ENCODE data around the gene OLFM1. TPM values are rescaled to one million over a fixed set of nuclear protein-coding genes. Genes with fewer than 3 reads are reported as not detected.

Gene OLFM1
- total and polyA plus RNA-seq, 4 donors: 7.6 to 24.8 (median 15.8) TPM

- no peak overlapping the region for H3K27ac ChIP-seq (ENCODE audit: low read depth in 1 of 2, low read length in 1 of 2)
- H3K9ac ChIP-seq (ENCODE audit: insufficient read depth in 1 of 2, low read length in 2 of 2): no peak overlapping the region
- 79 to 82% methylated on average over 11 of the region's 11 CpGs for WGBS, 2 donors
- H3K4me1 ChIP-seq (ENCODE audit: control insufficient read depth in 5 of 5, insufficient read depth in 5 of 5, low read length in 5 of 5): no peaks in the 10 kb centered on the region
- no peak overlapping the region for H3K4me3 ChIP-seq
- no peak for DNase-seq
- H3K27me3 ChIP-seq (ENCODE audit: control insufficient read depth in 3 of 3, insufficient read depth in 3 of 3, low read length in 2 of 3): peaks cover 0 to 4% (median 2%) of the 10 kb centered on the region in 3 donors
- no peak for ATAC-seq (ENCODE audit: insufficient read depth, low FRiP score)
- no peak for TF ChIP-seq CTCF (IDR thresholded peaks at IDR 0.05; ENCODE audit: control extremely low read depth, extremely low read depth)
- H3K36me3 ChIP-seq (ENCODE audit: control insufficient read depth in 4 of 4, insufficient read depth in 4 of 4, low read length in 4 of 4): no peaks in the 10 kb centered on the region
- no peaks in the 10 kb centered on the region for H3K9me3 ChIP-seq (ENCODE audit: control insufficient read depth in 4 of 4, insufficient read depth in 3 of 4, low read length in 3 of 4)
These were observed 44.1 kb upstream of the OLFM1 start for GRCh38 chr9:135043345-135043744.

DNA sequence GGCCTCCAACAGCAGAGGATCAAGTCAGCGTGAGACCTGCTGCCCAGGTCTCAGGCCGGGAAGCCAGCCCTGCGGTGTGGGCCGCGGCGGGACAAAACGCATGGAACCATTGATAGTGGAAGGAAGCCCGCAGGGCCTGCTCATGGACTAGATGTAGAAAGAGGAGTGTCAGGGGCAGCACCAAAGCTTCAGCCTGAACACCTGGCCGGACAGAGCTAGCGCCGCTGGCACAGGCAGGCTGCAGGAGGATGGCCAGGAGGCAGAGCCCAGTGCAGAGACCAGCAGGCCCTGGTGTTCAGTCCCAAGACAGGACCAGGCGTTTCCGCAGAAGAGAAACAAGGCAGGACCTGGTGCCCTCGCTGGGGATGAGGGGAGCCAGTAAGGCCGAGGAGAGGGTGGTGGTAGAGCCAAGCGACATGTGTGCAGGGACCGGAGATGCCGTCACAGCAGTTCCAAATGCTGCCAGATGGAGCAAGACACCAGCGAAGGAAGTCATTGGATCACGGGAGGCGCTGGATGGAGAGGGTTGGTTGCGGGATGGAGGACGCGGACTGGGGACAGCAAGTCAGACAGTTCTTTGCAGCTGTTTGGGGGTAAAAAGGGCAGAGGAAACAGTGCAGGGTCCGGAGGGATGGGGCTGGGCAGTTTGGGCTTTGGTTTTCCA, 42.1 kb upstream of the OLFM1 start:
- peaks cover 0 to 2% (median 0%) of the 10 kb centered on the region in 5 donors for H3K4me1 ChIP-seq (ENCODE audit: control insufficient read depth in 5 of 5, insufficient read depth in 5 of 5, low read length in 5 of 5)
- peaks cover 0 to 4% (median 3%) of the 10 kb centered on the region in 3 donors for H3K27me3 ChIP-seq (ENCODE audit: control insufficient read depth in 3 of 3, insufficient read depth in 3 of 3, low read length in 2 of 3)
- ATAC-seq (ENCODE audit: insufficient read depth, low FRiP score): no peak
- no peak overlapping the region for H3K4me3 ChIP-seq
- no peak for DNase-seq
- 87% methylated on average over 24 to 25 of the region's 25 CpGs for WGBS, 2 donors
- H3K27ac ChIP-seq (ENCODE audit: low read depth in 1 of 2, low read length in 1 of 2): no peak overlapping the region
- TF ChIP-seq CTCF (IDR thresholded peaks at IDR 0.05; ENCODE audit: control extremely low read depth, extremely low read depth): no peak
- no peak overlapping the region for H3K9ac ChIP-seq (ENCODE audit: insufficient read depth in 1 of 2, low read length in 2 of 2)
- no peaks in the 10 kb centered on the region for H3K36me3 ChIP-seq (ENCODE audit: control insufficient read depth in 4 of 4, insufficient read depth in 4 of 4, low read length in 4 of 4)
- H3K9me3 ChIP-seq (ENCODE audit: control insufficient read depth in 4 of 4, insufficient read depth in 3 of 4, low read length in 3 of 4): no peaks in the 10 kb centered on the region

DNA sequence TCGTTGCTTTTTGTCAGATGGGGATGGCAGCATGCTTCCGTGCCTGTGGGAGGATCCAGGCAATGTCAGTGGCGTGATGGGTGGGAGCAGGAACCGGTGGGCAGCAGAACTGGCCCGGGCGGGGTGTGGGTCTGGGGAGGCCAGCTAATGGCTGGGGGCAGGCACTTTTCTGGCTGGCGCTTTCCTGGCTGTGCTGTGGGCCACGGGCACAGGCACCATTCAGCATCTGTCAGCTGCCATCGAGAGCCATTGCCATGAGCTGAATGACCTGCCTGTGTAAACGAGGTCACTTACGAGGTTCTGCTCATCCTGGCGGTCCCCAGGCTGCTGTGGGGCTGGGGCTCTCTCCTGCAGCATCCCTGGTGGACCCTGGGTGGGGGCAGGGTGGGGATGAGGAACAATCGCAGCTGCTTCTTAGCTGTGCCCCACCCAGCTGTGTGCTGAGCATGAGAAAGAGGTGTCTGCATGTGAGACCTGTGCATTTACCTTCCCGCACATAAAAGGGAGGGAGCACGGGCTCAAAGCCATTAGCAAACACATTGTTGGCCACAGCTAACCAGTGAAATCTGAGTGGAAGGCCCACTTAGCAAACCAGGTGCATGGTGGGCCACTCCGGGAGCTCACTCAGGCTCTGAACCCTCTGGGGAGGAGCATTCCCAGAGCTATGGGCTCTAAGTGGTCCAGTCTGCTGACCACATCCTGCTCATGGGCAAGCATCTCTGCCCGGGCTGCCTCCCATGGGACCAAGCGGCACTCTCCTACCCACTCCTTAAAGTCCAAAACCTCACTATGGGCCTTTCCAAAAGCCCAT, 41.3 kb upstream of the OLFM1 start:
- Histone ChIP-seq H3K9ac (ENCODE audit: insufficient read depth in 1 of 2, low read length in 2 of 2) (no peak overlapping the region), H3K4me1 (ENCODE audit: control insufficient read depth in 5 of 5, insufficient read depth in 5 of 5, low read length in 5 of 5) (peaks cover 0 to 2% (median 0%) of the 10 kb centered on the region in 5 donors), H3K36me3 (ENCODE audit: control insufficient read depth in 4 of 4, insufficient read depth in 4 of 4, low read length in 4 of 4) (no peaks in the 10 kb centered on the region), H3K27ac (ENCODE audit: low read depth in 1 of 2, low read length in 1 of 2) (no peak overlapping the region), H3K27me3 (ENCODE audit: control insufficient read depth in 3 of 3, insufficient read depth in 3 of 3, low read length in 2 of 3) (peaks cover 0 to 3% (median 2%) of the 10 kb centered on the region in 3 donors), H3K9me3 (ENCODE audit: control insufficient read depth in 4 of 4, insufficient read depth in 3 of 4, low read length in 3 of 4) (no peaks in the 10 kb centered on the region), H3K4me3 (no peak overlapping the region)
- TF ChIP-seq CTCF (IDR thresholded peaks at IDR 0.05; ENCODE audit: control extremely low read depth, extremely low read depth): no peak
- DNase-seq (no peak), ATAC-seq (ENCODE audit: insufficient read depth, low FRiP score) (no peak)
- WGBS, 2 donors: 76 to 81% methylated on average over 18 of the region's 18 CpGs
